ENCODE measurements around the gene CENPO.

DNA sequence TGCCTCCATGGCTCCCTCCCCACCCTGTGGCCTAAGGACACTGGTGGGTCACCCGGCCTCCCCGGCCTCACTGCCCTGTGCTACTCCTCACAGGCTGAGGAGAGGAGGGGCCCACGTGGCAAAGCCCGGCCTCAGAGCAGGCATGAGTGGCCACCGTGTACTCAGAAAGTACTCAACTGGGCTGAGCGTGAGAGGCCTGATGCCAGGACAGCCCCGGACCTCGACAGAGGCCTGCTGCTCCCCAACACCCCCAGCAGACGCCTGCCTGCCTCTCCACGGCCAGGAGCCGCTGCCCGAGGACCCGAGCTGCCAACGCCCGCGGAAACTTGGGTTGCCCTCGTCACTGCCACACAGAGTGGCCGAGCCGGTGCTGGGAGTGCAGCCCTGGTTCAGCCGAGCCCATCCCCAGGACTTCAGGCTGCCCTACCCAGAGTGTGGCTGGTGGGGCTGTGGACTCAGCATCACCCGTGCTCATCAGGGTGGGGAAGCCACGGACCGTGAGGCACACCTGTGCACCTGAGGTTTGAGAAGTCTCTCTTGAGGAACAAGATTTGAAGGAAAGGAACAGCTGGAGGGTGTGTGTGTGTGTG is 59.3 kb downstream of the CENPO start:
- TF ChIP-seq, protein P1, sequence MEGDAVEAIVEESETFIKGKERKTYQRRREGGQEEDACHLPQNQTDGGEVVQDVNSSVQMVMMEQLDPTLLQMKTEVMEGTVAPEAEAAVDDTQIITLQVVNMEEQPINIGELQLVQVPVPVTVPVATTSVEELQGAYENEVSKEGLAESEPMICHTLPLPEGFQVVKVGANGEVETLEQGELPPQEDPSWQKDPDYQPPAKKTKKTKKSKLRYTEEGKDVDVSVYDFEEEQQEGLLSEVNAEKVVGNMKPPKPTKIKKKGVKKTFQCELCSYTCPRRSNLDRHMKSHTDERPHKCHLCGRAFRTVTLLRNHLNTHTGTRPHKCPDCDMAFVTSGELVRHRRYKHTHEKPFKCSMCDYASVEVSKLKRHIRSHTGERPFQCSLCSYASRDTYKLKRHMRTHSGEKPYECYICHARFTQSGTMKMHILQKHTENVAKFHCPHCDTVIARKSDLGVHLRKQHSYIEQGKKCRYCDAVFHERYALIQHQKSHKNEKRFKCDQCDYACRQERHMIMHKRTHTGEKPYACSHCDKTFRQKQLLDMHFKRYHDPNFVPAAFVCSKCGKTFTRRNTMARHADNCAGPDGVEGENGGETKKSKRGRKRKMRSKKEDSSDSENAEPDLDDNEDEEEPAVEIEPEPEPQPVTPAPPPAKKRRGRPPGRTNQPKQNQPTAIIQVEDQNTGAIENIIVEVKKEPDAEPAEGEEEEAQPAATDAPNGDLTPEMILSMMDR (conservative IDR thresholded peaks at IDR 0.05 in 1 of 2, IDR thresholded peaks at IDR 0.05 in 1 of 2; ENCODE audit: low read depth in 1 of 2, low read length in 2 of 2), result no peak
- TF ChIP-seq EZH2 (IDR thresholded peaks at IDR 0.05; ENCODE audit: low read length, missing control alignments), result no peak

All from fibroblast of lung (primary cell).